ENCODE results near the gene OSTN. TPM values are rescaled to one million over a fixed set of nuclear protein-coding genes. Genes with fewer than 3 reads are reported as not detected.
"Not testable (repeated sequence)": the region's sequence is repeated elsewhere in the genome, so short reads cannot be mapped to it uniquely, and the experiment has no call there.

The OSTN gene
- total and polyA plus RNA-seq, 9 of the 15 experiments (the other 6 are each of a cell fraction or from before 2014, with no cell fraction given) = not detected

DNA sequence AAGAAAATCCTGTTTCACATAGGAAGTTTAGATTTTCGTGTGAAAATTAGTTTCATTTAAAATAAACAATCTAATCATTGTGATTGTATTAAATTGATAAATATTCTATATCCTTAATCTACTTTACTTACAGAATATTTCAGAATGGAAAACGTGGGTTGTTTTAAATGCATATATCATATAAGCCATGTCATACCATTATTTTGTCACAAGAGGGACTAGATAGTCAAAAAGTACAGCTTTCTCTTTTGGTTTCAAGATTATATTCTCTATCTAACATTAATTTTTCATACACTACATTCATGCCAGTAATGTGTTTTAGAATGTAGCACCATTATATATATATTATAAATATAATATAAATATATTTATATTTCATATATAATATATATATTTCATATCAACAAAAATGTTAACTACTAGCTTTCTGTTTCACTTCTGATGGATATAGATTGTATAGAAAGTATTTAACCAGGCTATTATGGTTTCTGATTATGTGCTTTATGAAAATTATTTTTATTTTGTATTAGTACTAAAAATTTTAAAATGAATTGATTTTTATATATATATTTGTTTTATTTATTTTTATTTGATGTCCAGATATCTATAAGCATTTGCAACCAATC is 45.3 kb downstream of the OSTN start (continued):
- TF ChIP-seq, protein P1, sequence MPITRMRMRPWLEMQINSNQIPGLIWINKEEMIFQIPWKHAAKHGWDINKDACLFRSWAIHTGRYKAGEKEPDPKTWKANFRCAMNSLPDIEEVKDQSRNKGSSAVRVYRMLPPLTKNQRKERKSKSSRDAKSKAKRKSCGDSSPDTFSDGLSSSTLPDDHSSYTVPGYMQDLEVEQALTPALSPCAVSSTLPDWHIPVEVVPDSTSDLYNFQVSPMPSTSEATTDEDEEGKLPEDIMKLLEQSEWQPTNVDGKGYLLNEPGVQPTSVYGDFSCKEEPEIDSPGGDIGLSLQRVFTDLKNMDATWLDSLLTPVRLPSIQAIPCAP (CRISPR knock-in tag; IDR thresholded peaks at IDR 0.05; ENCODE audit: borderline replicate concordance) = no peak
- no peak for TF ChIP-seq EP400 (IDR thresholded peaks at IDR 0.05)
- TF ChIP-seq CXXC5 (CRISPR knock-in tag; IDR thresholded peaks at IDR 0.05) = no peak
- TF ChIP-seq U2AF2 (optimal IDR thresholded peaks at IDR 0.05; ENCODE audit: low read depth, low read length) = no peak
- TF ChIP-seq RAD21 (CRISPR knock-in tag; conservative IDR thresholded peaks at IDR 0.05 in 1 of 2, IDR thresholded peaks at IDR 0.05 in 1 of 2) = peak; percentile 25 to 47; a peak in 3 of 4 replicates
- TF ChIP-seq MCM5 (IDR thresholded peaks at IDR 0.05; ENCODE audit: low read depth) = no peak
- TF ChIP-seq HDAC1 (IDR thresholded peaks at IDR 0.05) = no peak
- TF ChIP-seq, protein P2, sequence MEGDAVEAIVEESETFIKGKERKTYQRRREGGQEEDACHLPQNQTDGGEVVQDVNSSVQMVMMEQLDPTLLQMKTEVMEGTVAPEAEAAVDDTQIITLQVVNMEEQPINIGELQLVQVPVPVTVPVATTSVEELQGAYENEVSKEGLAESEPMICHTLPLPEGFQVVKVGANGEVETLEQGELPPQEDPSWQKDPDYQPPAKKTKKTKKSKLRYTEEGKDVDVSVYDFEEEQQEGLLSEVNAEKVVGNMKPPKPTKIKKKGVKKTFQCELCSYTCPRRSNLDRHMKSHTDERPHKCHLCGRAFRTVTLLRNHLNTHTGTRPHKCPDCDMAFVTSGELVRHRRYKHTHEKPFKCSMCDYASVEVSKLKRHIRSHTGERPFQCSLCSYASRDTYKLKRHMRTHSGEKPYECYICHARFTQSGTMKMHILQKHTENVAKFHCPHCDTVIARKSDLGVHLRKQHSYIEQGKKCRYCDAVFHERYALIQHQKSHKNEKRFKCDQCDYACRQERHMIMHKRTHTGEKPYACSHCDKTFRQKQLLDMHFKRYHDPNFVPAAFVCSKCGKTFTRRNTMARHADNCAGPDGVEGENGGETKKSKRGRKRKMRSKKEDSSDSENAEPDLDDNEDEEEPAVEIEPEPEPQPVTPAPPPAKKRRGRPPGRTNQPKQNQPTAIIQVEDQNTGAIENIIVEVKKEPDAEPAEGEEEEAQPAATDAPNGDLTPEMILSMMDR (IDR thresholded peaks at IDR 0.05 in 2 of 3, conservative IDR thresholded peaks at IDR 0.05 in 1 of 3; ENCODE audit: insufficient read depth in 2 of 3, low read depth in 1 of 3, low read length in 3 of 3) = peak in 2 of 3 experiments; percentile 1 to 47; a peak in 2 of 6 replicates
- TF ChIP-seq RFX1 (IDR thresholded peaks at IDR 0.05) = no peak
- no peak for TF ChIP-seq TBP (optimal IDR thresholded peaks at IDR 0.05; ENCODE audit: low read depth, low read length)
- TF ChIP-seq KHSRP (IDR thresholded peaks at IDR 0.05) = no peak

DNA sequence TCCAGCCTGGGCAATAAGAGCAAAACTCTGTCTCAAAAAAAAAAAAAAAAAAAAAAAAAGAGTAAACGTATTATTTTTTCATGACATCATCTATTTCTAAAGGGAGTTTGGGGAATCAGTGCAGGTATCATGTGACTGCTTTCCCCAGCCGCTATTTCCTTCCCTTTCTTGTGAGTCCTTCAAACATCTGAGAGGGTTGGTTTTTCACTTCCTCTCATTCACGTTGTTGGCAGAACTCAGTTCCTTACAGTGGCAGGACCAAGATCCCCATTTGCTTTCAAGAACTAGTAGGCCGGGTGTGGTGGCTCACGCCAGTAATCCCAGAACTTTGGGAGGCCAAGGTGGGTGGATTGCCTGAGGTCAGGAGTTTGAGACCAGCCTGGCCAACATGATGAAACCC is 47.0 kb downstream of the OSTN start:
- H3K9me3 ChIP-seq (replicated peaks; ENCODE audit: control insufficient read depth, insufficient read depth, low read depth, low read length); H2AFZ ChIP-seq (ENCODE audit: low read depth, low read length); H3K4me1 ChIP-seq (replicated peaks in 1 of 2; ENCODE audit: control insufficient read depth in 2 of 2, insufficient read depth in 2 of 2, low read length in 2 of 2); H3K4me3 ChIP-seq; H3K79me2 ChIP-seq (ENCODE audit: control insufficient read depth, insufficient read depth, low read length); intact Hi-C loops (cut with micrococcal nuclease); in situ Hi-C loops (cut with MboI); H3K27me3 ChIP-seq (ENCODE audit: control insufficient read depth in 2 of 2, insufficient read depth in 2 of 2, low read length in 2 of 2); H4K20me1 ChIP-seq (replicated peaks; ENCODE audit: control insufficient read depth, insufficient read depth, low read length); POLR2A ChIA-PET; BruUV-seq (replicated peaks); H3K27ac ChIP-seq (ENCODE audit: extremely low read depth, low read depth, low read length); H3K9ac ChIP-seq (ENCODE audit: insufficient read depth in 1 of 2, low read depth in 2 of 2, low read length in 2 of 2); H3K9me1 ChIP-seq (ENCODE audit: control insufficient read depth, insufficient read depth, low read length); DNase-seq (ENCODE audit: extremely low read depth in 1 of 4, low spot score in 3 of 4); ATAC-seq; H3K36me3 ChIP-seq (ENCODE audit: control insufficient read depth, insufficient read depth, low read length); FAIRE-seq; H3K4me2 ChIP-seq (ENCODE audit: insufficient read depth, low read length); CTCF ChIA-PET (ENCODE audit: low intra/inter-chr PET ratio): not testable (repeated sequence)
- WGBS (ENCODE audit: insufficient coverage, low coverage, missing lambda C conversion rate) = 0% methylated on average over 2 of the region's 5 CpGs

Data from K562 (cell line).